GM23338 (cell line): ENCODE measurements around the gene RTCA. TPM values are rescaled to one million over a fixed set of nuclear protein-coding genes. Genes with fewer than 3 reads are reported as not detected.

Source experiments
- ATAC-seq: fragments of 200-7000 bp; cut with Tn5 transposase; 3 replicates; pipeline ENCODE4 v1.9.1; 2020
- DNase-seq: peaks from one replicate; pipeline ENCODE4 v3.0.0-alpha.2; 2015; ENCODE audit warnings: low spot score
- H2AFZ ChIP-seq: fragments of 200-600 bp; sonication (generic); 2 replicates; pipeline ENCODE4 v1.8.0; 2016; ENCODE audit warnings: antibody characterized with exemption, mild to moderate bottlenecking, moderate library complexity
- H3F3A ChIP-seq: fragments of 200-600 bp; sonication (generic); replicated peaks from 2 replicates; pipeline ENCODE4 v1.8.0; 2017; ENCODE audit warnings: antibody characterized with exemption, mixed run types, low read depth
- H3K27ac ChIP-seq: fragments of 200-600 bp; sonication (generic); 2 replicates; pipeline ENCODE4 v1.6.1; 2016; ENCODE audit warnings: low read depth
- H3K27me3 ChIP-seq: fragments of 200-600 bp; sonication (generic); 2 replicates; pipeline ENCODE4 v1.8.0; 2016; ENCODE audit warnings: mild to moderate bottlenecking, mixed run types, moderate library complexity; ENCODE audit not compliant: insufficient read depth
- H3K36me3 ChIP-seq: fragments of 200-600 bp; sonication (generic); 2 replicates; pipeline ENCODE4 v1.8.0; 2016; ENCODE audit warnings: mild to moderate bottlenecking; ENCODE audit not compliant: insufficient read depth
- H3K4me1 ChIP-seq: fragments of 200-600 bp; sonication (generic); 2 replicates; pipeline ENCODE4 v1.8.0; 2016; ENCODE audit warnings: mild to moderate bottlenecking, moderate library complexity; ENCODE audit not compliant: insufficient read depth
- H3K4me2 ChIP-seq: fragments of 200-600 bp; sonication (generic); 2 replicates; pipeline ENCODE4 v1.7.1; 2017; ENCODE audit warnings: mixed run types
- H3K4me3 ChIP-seq: fragments of 200-600 bp; sonication (generic); 2 replicates; pipeline ENCODE4 v1.6.1; 2016; ENCODE audit warnings: mixed run types
- H3K79me2 ChIP-seq: fragments of 200-600 bp; sonication (generic); replicated peaks from 2 replicates; pipeline ENCODE4 v1.8.0; 2017; ENCODE audit warnings: mild to moderate bottlenecking; ENCODE audit not compliant: insufficient read depth
- H3K9me2 ChIP-seq: fragments of 200-600 bp; sonication (generic); 2 replicates; pipeline ENCODE4 v1.8.0; 2017; ENCODE audit not compliant: insufficient read depth
- H4K20me1 ChIP-seq: fragments of 200-600 bp; sonication (generic); replicated peaks from 2 replicates; pipeline ENCODE4 v1.8.0; 2017; ENCODE audit warnings: mild to moderate bottlenecking; ENCODE audit not compliant: insufficient read depth
- H3K27ac Mint-ChIP-seq: 2 replicates; pipeline ENCODE4 v1.8.0; 2020; ENCODE audit warnings: inconsistent platforms, mild to moderate bottlenecking, moderate library complexity, mixed read lengths
- H3K27me3 Mint-ChIP-seq: 3 replicates; pipeline ENCODE4 v1.8.0; 2022; ENCODE audit warnings: low read depth, mild to moderate bottlenecking, moderate library complexity, mixed read lengths, inconsistent platforms; ENCODE audit not compliant: insufficient read depth, poor library complexity
- H3K36me3 Mint-ChIP-seq: 3 replicates; pipeline ENCODE4 v1.8.0; 2021; ENCODE audit warnings: low read depth, mild to moderate bottlenecking, inconsistent platforms, moderate library complexity, mixed read lengths
- H3K4me1 Mint-ChIP-seq: 3 replicates; pipeline ENCODE4 v1.8.0; 2020; ENCODE audit warnings: mild to moderate bottlenecking, inconsistent platforms, mixed read lengths
- H3K4me3 Mint-ChIP-seq: 3 replicates; pipeline ENCODE4 v1.8.0; 2021; ENCODE audit warnings: moderate library complexity, mild to moderate bottlenecking, inconsistent platforms, mixed read lengths
- H3K9me3 Mint-ChIP-seq: 3 replicates; pipeline ENCODE4 v1.8.0; 2020; ENCODE audit warnings: moderate library complexity, mild to moderate bottlenecking, inconsistent platforms, mixed read lengths
- CREB1 ChIP-seq: fragments of 250-450 bp; sonication (Bioruptor Pico); IDR thresholded peaks from 2 replicates; pipeline ENCODE4 v1.5.0; 2020; ENCODE audit warnings: low read depth, mild to moderate bottlenecking, moderate library complexity
- EZH2 ChIP-seq: fragments of 200-600 bp; sonication (generic); IDR thresholded peaks from one replicate; pipeline ENCODE4 v1.8.0; 2017; ENCODE audit warnings: antibody characterized with exemption, mild to moderate bottlenecking, low read depth; ENCODE audit not compliant: unreplicated experiment
- NANOG ChIP-seq: IDR thresholded peaks from 2 replicates; pipeline ENCODE4 v1.6.1; 2016; ENCODE audit warnings: antibody characterized with exemption, borderline replicate concordance
- POLR2AphosphoS5 ChIP-seq: IDR thresholded peaks from 2 replicates; pipeline ENCODE4 v1.6.1; 2016; ENCODE audit warnings: antibody characterized with exemption, low read depth
- ZNF114 ChIP-seq: fragments of 250-450 bp; sonication (Bioruptor Pico); IDR thresholded peaks from 2 replicates; pipeline ENCODE4 v1.5.0; 2020; ENCODE audit warnings: mild to moderate bottlenecking, moderate library complexity
- polyA plus RNA-seq: library from polyadenylated mRNA; unstranded; fragments of >200 nt; fragmentation: Nextera tagmentation; extraction: Ambion mirVana; gene quantifications from 2 replicates; pipeline ENCODE4 v1.2.1, GENCODE V29; 2016
- total RNA-seq: library from RNA; depleted of rRNA; stranded (reverse); fragments of >200 nt; shearing (Covaris generic); gene quantifications from 2 replicates; pipeline ENCODE4 v1.2.3, GENCODE V29; 2014
- TF ChIP-seq, protein P1 (sequence below): fragments of 250-450 bp; sonication (Bioruptor Pico); IDR thresholded peaks from 2 replicates; pipeline ENCODE4 v1.5.0; 2020; ENCODE audit warnings: mild to moderate bottlenecking, moderate library complexity
- TF ChIP-seq, protein P2 (sequence below), 2 experiments: fragments of 200-600 bp in 1 of 2; sonication (generic) in 1 of 2; conservative IDR thresholded peaks; 2 replicates each; pipeline versions ENCODE4 v1.5.1 to v1.6.1; 2016 to 2017; ENCODE audit warnings: antibody characterized with exemption in 2 of 2, low read depth in 2 of 2, mild to moderate bottlenecking in 2 of 2, moderate library complexity in 1 of 2

Gene RTCA
- total and polyA plus RNA-seq, 2 experiments from 2014 or later = 36.6 TPM

- TF ChIP-seq, protein P1, sequence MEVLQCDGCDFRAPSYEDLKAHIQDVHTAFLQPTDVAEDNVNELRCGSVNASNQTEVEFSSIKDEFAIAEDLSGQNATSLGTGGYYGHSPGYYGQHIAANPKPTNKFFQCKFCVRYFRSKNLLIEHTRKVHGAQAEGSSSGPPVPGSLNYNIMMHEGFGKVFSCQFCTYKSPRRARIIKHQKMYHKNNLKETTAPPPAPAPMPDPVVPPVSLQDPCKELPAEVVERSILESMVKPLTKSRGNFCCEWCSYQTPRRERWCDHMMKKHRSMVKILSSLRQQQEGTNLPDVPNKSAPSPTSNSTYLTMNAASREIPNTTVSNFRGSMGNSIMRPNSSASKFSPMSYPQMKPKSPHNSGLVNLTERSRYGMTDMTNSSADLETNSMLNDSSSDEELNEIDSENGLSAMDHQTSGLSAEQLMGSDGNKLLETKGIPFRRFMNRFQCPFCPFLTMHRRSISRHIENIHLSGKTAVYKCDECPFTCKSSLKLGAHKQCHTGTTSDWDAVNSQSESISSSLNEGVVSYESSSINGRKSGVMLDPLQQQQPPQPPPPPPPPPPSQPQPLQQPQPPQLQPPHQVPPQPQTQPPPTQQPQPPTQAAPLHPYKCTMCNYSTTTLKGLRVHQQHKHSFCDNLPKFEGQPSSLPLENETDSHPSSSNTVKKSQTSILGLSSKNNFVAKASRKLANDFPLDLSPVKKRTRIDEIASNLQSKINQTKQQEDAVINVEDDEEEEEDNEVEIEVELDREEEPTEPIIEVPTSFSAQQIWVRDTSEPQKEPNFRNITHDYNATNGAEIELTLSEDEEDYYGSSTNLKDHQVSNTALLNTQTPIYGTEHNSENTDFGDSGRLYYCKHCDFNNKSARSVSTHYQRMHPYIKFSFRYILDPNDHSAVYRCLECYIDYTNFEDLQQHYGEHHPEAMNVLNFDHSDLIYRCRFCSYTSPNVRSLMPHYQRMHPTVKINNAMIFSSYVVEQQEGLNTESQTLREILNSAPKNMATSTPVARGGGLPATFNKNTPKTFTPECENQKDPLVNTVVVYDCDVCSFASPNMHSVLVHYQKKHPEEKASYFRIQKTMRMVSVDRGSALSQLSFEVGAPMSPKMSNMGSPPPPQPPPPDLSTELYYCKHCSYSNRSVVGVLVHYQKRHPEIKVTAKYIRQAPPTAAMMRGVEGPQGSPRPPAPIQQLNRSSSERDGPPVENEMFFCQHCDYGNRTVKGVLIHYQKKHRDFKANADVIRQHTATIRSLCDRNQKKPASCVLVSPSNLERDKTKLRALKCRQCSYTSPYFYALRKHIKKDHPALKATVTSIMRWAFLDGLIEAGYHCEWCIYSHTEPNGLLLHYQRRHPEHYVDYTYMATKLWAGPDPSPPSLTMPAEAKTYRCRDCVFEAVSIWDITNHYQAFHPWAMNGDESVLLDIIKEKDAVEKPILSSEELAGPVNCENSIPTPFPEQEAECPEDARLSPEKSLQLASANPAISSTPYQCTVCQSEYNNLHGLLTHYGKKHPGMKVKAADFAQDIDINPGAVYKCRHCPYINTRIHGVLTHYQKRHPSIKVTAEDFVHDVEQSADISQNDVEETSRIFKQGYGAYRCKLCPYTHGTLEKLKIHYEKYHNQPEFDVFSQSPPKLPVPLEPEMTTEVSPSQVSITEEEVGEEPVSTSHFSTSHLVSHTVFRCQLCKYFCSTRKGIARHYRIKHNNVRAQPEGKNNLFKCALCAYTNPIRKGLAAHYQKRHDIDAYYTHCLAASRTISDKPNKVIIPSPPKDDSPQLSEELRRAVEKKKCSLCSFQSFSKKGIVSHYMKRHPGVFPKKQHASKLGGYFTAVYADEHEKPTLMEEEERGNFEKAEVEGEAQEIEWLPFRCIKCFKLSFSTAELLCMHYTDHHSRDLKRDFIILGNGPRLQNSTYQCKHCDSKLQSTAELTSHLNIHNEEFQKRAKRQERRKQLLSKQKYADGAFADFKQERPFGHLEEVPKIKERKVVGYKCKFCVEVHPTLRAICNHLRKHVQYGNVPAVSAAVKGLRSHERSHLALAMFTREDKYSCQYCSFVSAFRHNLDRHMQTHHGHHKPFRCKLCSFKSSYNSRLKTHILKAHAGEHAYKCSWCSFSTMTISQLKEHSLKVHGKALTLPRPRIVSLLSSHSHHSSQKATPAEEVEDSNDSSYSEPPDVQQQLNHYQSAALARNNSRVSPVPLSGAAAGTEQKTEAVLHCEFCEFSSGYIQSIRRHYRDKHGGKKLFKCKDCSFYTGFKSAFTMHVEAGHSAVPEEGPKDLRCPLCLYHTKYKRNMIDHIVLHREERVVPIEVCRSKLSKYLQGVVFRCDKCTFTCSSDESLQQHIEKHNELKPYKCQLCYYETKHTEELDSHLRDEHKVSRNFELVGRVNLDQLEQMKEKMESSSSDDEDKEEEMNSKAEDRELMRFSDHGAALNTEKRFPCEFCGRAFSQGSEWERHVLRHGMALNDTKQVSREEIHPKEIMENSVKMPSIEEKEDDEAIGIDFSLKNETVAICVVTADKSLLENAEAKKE (CRISPR knock-in tag) = no peak
- TF ChIP-seq POLR2AphosphoS5 (no peak), ZNF114 (CRISPR knock-in tag) (no peak), CREB1 (CRISPR knock-in tag) (no peak)
- TF ChIP-seq, protein P2, sequence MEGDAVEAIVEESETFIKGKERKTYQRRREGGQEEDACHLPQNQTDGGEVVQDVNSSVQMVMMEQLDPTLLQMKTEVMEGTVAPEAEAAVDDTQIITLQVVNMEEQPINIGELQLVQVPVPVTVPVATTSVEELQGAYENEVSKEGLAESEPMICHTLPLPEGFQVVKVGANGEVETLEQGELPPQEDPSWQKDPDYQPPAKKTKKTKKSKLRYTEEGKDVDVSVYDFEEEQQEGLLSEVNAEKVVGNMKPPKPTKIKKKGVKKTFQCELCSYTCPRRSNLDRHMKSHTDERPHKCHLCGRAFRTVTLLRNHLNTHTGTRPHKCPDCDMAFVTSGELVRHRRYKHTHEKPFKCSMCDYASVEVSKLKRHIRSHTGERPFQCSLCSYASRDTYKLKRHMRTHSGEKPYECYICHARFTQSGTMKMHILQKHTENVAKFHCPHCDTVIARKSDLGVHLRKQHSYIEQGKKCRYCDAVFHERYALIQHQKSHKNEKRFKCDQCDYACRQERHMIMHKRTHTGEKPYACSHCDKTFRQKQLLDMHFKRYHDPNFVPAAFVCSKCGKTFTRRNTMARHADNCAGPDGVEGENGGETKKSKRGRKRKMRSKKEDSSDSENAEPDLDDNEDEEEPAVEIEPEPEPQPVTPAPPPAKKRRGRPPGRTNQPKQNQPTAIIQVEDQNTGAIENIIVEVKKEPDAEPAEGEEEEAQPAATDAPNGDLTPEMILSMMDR (conservative IDR thresholded peaks at IDR 0.05; ENCODE audit: low read depth in 2 of 2) = no peak
These were observed 46.6 kb upstream of the RTCA start (continued) for GRCh38 chr1:100219457-100219856.

DNA sequence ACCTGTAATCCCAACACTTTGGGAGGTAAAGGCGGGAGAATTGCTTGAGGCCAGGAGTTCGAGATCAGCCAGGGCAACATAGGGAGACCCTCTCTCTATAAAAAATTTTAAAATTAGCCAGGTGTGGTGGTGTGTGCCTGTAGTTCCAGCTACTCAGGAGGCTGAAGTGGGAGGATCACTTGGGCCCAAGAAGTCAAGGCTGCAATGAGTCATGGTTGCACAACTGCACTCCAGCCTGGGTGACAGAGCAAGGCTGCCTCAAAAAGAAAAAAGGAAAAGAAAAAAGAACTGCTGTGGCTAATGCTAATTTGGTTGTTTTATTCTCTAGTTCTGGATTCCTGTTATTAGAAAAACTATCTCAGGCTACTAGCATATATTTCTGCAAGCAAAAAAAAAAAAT is 46.1 kb upstream of the RTCA start:
- Mint-ChIP-seq H3K36me3 (peaks cover 25% of the 10 kb centered on the region; the same call in 2 of the 3 replicates), H3K4me1 (no peaks in the 10 kb centered on the region), H3K27ac (no peak overlapping the region), H3K27me3 (no peaks in the 10 kb centered on the region), H3K9me3 (no peaks in the 10 kb centered on the region), H3K4me3 (no peak overlapping the region)
- DNase-seq (no peak), ATAC-seq (no peak)
- no peak overlapping the region for H3K4me3 ChIP-seq
- H3K4me2 ChIP-seq = no peak overlapping the region
- no peaks in the 10 kb centered on the region for H3K4me1 ChIP-seq
- no peaks in the 10 kb centered on the region; the same call in 1 of the 2 replicates for H4K20me1 ChIP-seq
- H3K79me2 ChIP-seq = no peaks in the 10 kb centered on the region
- H3F3A ChIP-seq = no peaks in the 10 kb centered on the region
- H3K27me3 ChIP-seq = no peaks in the 10 kb centered on the region
- H2AFZ ChIP-seq = no peak overlapping the region
- H3K9me2 ChIP-seq = no peaks in the 10 kb centered on the region
- peaks cover 21% of the 10 kb centered on the region; the same call in 1 of the 2 replicates for H3K36me3 ChIP-seq
- H3K27ac ChIP-seq = no peak overlapping the region
- TF ChIP-seq, protein P1 (CRISPR knock-in tag) = no peak
- no peak for TF ChIP-seq EZH2
- TF ChIP-seq CREB1 (CRISPR knock-in tag) = no peak
- TF ChIP-seq NANOG = no peak
- TF ChIP-seq ZNF114 (CRISPR knock-in tag) = no peak
